GM10266 (cell line): ENCODE data around the gene CANT1.

Experiments used
- DNase-seq: peaks from one replicate; pipeline ENCODE4 v3.0.0; 2012; ENCODE audit errors: extremely low spot score
- TF ChIP-seq, protein P1 (sequence below): IDR thresholded peaks from 2 replicates; pipeline ENCODE4 v1.5.1; 2012; ENCODE audit warnings: mild to moderate bottlenecking, low read depth; ENCODE audit not compliant: control insufficient read depth, insufficient read depth; ENCODE audit errors: missing control alignments

CANT1 gene

DNA sequence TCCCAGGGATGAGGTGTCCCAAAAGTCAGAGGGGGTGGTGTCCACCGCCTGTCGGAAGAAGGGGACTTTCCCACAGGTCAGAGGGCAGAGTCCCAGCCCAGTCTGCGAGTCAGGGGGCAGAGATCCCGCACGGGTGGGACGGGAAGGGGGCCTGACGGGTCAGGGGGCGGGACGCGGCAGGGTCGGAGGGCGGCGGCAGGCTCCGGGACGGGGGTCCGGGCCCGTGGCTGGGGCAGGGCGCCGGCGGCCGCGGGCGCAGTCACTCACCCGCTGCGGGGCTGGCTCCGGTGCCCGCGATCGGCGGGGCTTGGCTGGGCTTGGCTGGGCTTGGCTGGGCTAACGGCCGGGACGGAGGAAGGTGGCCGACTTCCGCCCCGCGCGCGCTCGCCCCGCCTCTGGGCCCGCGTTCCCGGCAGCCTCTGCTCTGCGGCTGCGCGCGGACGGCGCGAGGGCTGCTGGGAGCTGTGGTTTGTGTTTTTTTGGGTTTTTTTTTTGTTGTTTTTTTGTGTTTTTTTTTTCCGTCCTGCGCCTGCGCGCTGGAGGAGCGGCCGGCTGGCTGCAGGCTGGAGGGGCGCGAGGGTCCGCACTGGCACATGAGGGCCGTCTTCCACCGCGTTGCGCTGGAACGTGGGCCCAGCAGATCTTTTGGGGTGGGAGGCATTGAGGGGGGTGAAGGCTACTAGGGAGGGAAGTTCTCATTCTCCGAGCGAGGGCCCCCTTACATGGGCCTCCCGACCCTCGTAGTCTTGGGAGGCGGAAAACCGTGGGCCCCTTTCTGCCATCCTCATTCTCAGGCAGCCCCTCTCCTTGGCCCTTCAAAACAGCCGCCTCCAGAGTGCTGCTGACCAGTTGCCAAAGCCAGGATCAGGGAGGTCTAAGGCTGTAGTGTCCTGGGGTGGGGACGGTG, at the start of gene CANT1:
CANT1 (minus strand) TSS at position 368 of the 907 bp plus-strand sequence. CDS start 12,142 bp downstream, outside the sequence.
- peak; percentile 99 for DNase-seq
- TF ChIP-seq, protein P1, sequence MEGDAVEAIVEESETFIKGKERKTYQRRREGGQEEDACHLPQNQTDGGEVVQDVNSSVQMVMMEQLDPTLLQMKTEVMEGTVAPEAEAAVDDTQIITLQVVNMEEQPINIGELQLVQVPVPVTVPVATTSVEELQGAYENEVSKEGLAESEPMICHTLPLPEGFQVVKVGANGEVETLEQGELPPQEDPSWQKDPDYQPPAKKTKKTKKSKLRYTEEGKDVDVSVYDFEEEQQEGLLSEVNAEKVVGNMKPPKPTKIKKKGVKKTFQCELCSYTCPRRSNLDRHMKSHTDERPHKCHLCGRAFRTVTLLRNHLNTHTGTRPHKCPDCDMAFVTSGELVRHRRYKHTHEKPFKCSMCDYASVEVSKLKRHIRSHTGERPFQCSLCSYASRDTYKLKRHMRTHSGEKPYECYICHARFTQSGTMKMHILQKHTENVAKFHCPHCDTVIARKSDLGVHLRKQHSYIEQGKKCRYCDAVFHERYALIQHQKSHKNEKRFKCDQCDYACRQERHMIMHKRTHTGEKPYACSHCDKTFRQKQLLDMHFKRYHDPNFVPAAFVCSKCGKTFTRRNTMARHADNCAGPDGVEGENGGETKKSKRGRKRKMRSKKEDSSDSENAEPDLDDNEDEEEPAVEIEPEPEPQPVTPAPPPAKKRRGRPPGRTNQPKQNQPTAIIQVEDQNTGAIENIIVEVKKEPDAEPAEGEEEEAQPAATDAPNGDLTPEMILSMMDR, result no peak

DNA sequence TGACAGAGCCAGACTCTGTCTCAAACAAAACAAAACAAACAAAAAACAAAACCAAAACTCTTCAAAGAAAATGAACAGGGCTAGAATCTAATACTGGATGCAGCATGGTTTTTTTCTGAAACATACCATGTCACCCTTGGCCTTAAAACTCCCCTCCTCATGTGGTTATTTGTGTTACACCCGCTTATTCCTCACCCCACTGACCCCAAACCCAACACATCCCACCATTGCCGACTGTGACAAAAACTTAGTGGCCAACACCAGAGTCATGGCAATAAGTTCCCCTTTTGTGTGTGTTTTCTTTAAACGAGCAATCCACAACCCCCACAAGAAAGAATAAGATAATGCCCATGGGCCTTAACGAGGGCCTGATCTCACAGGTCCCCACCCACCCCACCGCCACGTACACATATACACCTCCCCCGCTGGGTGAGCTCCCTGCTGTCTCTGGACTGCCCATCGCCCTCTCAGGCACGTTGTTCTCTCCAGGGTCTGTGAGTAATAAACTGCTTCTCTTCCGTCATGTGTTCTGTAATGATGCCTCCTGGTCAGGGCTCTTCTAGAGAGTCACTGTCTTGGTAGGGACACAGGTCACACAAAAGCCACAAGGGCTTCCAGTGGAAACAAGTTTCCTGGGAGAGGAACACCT, 48.3 kb upstream of the CANT1 start:
- TF ChIP-seq, protein P1, result no peak
- no peak for DNase-seq

DNA sequence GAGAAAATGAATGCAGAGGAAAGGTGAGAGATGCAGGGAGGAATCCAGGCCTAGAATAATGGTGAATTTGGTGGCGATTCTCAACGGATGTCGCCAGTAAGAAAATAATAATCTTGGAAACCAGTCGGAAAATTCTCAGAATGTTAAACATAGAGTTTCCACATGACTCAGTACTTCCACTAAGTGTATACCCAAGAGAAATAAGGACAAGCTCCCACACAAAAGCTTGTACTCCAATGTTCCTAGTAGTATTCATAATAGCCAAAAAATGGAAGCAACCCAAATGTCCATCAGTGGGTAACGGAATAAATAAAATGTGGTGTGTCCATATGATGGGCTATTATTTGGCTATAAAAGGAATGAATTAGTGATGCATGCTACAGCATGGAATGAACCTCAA, 45.6 kb upstream of the CANT1 start:
- DNase-seq, result no peak
- TF ChIP-seq, protein P1, result no peak

DNA sequence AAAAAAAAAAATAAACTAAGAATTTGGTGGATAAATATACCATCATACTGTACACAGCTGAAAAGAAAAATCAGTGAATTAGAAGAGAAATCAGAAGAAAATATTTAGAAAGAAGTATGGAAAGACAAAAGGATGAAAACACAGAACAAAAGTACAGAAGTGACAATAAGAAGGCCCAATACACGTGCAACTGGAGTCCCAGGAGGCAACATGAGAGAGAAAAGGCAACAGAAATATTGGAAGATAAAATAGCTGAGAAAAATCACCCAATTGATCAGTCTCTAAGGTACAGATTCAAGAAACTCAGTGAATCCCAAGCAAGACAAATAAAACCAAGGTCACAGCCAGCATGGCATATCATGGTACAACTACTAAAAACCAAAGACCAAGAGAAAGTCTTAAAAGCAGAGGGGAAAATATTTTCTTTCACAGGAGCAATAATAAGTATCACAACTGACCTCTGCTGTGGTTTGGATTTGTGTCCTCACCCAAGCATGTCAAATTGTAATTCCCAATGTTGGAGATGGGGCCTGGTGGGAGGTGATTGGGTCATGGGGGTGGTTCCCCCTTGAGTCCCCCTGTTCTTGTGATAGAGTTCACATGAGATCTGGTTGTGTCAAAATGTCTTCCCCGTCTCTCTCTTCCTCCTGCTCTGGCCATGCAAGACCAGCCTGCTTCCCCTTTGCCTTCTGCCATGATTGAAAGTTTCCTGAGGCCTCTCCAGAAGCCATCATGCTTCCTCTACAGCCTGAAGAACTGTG, 44.8 kb upstream of the CANT1 start:
- no peak for DNase-seq
- TF ChIP-seq, protein P1, result no peak

DNA sequence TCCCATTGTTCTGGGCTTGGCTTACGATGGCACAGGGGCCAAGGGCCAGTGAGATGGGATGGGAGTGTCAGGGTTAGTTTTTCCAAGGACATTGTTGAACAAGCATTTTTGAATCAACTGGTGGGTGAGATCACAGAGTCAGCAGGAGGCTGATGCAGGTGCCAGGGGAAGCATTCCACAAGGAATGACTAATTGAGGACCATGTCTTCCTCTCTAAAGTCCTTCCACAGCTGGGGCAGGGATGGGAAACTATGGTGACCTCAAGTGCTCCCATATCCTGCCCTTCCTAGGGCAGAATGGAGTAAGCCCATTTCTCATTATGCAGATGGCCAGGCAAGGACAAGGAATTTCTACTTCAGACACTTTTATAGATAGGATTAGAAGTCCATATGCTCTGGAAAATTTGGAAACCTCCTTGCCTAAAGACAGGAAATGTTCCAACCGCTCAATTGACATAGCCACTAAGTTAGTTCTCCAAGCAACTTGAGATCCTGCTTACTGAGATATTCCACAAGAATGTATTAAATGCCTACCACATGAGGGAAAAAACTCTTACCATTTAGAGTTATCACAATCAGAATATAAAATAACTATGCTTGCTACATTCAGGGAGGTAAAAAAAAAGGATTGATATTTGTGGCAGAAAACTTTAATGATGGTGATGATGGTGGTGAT, 43.8 kb upstream of the CANT1 start:
- DNase-seq, result no peak
- TF ChIP-seq, protein P1, result no peak

DNA sequence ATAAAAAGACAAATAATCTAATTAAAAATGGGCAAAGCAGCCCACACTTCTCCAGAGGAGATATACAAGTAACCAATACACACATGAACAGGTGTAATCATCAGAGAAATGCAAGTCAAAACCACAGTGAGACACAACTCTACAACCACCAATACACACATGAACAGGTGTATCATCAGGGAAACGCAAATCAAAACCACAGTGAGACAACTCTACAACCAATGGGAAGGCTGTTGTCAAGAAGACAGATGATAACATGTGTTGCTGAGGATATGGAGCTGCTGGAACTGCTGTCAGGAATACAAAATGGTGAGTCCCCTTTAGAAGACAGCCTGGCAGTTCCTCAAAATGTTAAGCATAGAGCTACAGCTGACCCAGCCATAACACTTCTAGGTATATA, 42.6 kb upstream of the CANT1 start:
- no peak for DNase-seq
- TF ChIP-seq, protein P1, result no peak
